KBM-7 (cell line): Measurements from ENCODE around the gene DHDH.
"Not testable (repeated sequence)": the region's sequence is repeated elsewhere in the genome, so short reads cannot be mapped to it uniquely, and the experiment has no call there.

Experiments
- DNase-seq: peaks from one replicate; pipeline ENCODE4 v3.0.0-alpha.2; 2015
- in situ Hi-C: fragments of 300-500 bp; cut with MboI; formaldehyde crosslinking; loops from 2 replicates; pipeline ENCODE4 v1.14.3; 2020; ENCODE audit warnings: low sequenced_read_pairs, low pct_unique_long_range_greater_than_20kb, mixed read lengths

Gene DHDH

GRCh38 chr19:48913114-48913889, 20.2 kb upstream of the DHDH start:
- in situ Hi-C loops = no loop called here
- DNase-seq = peak; percentile 31

DNA sequence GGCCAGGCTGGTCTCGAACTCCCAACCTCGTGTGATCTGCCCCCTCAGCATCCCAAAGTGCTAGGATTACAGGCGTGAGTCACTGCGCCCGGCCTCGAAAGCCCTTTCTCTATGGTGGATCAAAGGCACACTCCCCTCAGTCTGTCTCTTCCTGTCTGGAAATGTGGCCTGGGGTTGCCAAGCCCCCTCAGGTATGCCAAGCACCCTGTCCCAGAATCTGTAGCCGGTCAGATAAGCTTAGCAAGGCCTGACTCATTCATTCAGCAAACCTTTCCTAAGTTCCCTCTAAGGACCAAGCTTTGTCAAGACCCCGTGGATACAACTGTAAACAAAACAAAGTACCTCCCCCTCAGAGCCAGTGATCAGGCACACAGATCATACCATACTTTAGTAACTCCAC, 19.3 kb upstream of the DHDH start:
- no peak for DNase-seq
- in situ Hi-C loops = no loop called here

DNA sequence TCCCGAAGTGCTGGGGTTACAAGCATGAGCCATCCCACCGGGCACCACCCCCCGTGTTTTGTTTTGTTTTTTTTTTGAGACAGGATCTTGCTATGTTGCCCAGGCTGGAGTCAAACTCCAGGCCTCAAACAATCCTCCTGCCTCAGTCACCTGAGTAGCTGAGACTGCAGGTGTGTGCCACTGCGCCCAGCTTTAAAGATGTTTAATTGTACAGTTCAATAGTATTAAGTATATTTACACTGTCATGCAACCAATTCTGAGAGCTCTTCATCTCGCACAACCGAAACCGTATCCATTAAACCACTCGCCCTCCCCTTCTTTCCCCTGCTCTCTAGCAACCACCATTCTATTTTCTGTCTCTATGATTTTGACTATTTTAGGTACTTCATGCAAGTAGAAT, 17.7 kb upstream of the DHDH start:
- no peak for DNase-seq
- in situ Hi-C loops = no loop called here

- DNase-seq = no peak
- in situ Hi-C loops = no loop called here
Observed at GRCh38 chr19:48918071-48918470, 15.4 kb upstream of the DHDH start.

GRCh38 chr19:48918801-48919247, 14.7 kb upstream of the DHDH start:
- DNase-seq = peak; percentile 30
- in situ Hi-C loops = no loop called here

DNA sequence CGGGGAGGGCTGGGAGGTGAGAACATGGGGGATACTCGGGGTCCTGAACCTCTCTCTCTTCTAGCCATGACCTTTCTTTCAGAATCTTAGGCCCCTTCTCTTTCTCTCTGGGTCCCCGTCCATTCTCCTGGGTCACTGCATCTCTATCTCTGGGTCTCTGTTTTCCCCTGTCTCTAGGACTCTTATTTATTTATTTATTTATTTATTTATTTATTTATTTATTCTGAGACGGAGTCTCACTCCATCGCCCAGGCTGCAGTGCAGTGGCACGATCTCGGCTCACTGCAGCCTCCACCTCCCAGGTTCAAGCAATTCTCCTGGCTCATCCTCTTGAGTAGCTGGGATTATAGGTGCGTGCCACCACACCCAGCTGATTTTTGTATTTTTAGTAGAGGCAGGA, 14.2 kb upstream of the DHDH start:
- DNase-seq, in situ Hi-C loops: not testable (repeated sequence)

- no peak for DNase-seq
- in situ Hi-C loops = no loop called here
Observed at GRCh38 chr19:48920949-48921348, 12.6 kb upstream of the DHDH start.

- no peak for DNase-seq
- in situ Hi-C loops = no loop called here
Observed at GRCh38 chr19:48921721-48922500, 11.6 kb upstream of the DHDH start.

DNA sequence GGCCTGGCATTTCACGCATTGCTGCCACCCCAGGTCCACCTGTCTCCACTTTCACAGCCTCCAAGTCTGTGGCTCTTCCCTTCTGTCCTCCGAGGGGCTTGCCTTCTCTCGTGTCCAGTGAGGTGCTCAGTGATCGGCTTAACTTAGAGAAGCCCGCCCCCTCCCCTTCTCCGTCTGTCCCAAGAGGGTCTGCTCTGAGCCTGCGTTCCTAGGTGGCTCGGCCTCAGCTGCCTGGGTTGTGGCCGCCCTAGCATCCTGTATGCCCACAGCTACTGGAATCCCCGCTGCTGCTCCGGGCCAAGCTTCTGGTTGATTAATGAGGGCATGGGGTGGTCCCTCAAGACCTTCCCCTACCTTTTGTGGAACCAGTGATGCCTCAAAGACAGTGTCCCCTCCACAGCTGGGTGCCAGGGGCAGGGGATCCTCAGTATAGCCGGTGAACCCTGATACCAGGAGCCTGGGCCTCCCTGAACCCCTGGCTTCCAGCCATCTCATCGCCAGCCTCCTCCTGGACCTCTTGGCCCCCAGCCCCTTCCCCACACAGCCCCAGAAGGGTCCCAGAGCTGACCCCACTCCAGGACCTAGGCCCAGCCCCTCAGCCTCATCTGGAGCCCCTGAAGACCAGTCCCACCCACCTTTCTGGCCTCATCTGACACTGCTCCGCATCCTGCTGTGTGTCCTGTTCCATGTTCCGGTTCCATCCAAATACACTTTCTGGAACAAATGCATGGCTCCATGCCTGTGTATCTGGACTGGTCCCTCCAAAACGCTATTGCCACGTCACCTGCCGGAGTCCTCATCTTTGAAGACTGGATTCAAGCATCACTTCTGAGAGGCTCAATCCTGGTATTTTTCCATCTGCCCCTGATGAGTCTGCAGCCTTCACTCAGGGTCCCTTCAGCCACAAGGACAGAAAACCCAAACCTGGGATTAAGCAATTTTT, 10.7 kb upstream of the DHDH start:
- in situ Hi-C loops = no loop called here
- DNase-seq = no peak

DNA sequence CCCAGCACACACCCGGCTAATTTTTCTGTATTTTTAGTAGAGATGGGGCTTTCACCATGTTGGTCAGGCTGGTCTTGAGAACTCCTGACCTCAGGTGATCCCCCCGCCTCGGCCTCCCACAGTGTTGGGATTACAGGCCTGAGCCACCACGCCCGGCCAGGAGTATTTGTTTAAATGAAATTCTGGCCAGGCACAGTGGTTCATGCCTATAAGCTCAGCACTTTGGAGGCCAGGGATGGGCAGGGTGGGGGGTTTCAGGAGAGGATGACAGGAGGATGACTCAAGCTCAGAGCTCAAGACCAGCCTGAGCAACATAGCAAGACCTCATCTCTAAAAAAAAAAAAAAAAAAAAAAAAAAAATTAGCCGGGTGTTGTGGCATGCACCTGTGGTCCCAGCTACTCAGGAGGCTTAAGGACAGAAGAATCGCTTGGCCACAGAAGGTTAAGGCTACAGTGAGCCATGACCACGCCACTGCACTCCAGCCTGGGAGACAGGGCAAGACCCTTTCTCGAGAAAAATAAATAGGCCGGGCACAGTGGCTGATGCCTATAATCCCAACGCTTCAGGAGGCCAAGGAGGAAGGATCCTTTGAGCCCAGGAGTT, 8.2 kb upstream of the DHDH start:
- in situ Hi-C loops = no loop called here
- DNase-seq = no peak

DNA sequence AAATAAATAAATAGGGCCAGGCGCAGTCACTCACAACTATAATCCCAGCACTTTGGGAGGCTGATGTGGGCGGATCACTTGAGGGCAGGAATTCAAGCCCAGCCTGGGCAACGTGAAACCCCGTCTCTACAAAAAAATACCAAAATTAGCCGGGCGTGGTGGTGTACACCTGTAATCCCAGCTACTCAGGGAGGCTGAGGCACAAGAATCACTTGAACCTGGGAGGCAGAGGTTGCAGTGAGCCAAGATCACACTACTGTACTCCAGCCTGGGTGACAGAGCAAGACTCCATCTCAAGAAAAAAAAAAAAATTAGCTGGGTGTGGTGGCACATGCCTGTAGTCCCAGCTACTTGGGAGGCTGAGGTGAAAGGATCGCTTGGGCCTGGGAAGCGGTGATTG, 7.6 kb upstream of the DHDH start:
- in situ Hi-C loops, DNase-seq: not testable (repeated sequence)

- in situ Hi-C loops = no loop called here
- no peak for DNase-seq
Observed at GRCh38 chr19:48926909-48927308, 6.6 kb upstream of the DHDH start.

GRCh38 chr19:48927692-48928091, 5.8 kb upstream of the DHDH start:
- in situ Hi-C loops = not testable (repeated sequence)

DNA sequence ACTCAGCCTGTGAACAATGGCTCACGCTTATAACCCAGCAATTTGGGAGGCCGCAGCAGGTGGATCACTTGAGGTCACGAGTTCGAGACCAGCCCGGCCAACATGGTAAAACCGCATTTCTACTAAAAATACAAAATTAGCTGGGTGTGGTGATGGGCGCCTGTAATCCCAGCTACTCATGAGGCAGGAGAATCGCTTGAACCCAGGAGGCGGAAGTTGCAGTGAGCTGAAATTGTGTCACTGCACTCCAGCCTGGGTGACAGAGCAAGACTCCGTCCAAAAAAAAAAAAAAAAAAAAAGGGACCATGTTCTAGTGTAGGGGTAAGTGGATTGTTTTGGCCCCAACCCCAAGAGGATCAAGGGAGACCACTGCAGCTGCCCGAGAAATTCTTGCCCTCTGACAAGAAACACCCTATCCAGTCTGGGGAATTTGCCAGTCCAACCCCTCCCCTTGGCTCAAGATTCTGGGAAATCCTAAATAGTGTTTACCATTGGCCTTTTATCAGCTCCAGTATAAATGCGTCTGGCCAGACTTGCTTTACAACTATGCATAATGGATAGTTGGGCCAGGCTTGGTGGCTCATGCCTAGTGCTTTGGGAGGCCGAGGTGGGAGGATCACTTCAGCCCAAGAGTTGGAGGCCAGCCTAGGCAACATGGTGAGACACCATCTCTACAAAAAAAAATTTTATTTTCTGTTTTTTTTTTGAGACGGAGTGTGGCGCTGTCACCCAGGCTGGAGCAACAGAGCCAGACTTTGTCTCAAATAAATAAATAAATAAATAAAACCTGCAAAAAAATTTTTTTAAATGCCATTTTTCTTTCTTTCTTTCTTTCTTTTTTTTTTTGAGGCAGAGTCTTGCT, 5.1 kb upstream of the DHDH start:
- DNase-seq = no peak
- in situ Hi-C loops = no loop called here

More at GRCh38 chr19:48927692-48928091, 5.8 kb upstream of the DHDH start:
- not testable (repeated sequence) for DNase-seq

- in situ Hi-C loops = no loop called here
- DNase-seq = no peak
Observed at GRCh38 chr19:48934837-48935236, 1.3 kb downstream of the DHDH start.

GRCh38 chr19:48935864-48936263, 2.4 kb downstream of the DHDH start:
- in situ Hi-C loops = no loop called here
- no peak for DNase-seq

- in situ Hi-C loops = no loop called here
- DNase-seq = no peak
Observed at GRCh38 chr19:48938256-48938655, 4.8 kb downstream of the DHDH start.

DNA sequence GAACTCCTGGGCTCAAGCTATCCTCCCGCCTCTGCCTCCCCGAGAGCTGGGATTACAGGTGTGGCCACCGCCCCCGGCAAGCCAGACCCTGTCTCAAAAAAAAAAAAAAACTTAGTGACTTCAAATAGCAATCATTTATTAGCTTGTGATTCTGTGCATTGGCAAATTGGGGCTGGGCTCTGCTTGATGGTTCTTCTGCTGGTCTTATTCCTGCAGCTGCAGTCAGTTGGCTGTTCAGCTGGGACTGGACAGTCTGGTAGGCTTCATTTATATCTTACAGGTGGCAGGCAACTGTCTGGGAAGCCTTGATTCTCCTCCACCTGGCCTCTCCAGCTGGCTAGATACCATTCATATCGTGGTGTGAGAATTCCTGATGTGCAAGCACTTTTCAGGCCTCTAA, 7.4 kb downstream of the DHDH start:
- DNase-seq = no peak
- in situ Hi-C loops = no loop called here
